BJ (cell line): ENCODE data around the gene INHBC. TPM values are rescaled to one million over a fixed set of nuclear protein-coding genes. Genes with fewer than 3 reads are reported as not detected.

Experiments
- CTCF ChIA-PET: fragments of 350-600 bp; formaldehyde crosslinking; extraction: SDS; loops from one replicate; lab custom pipeline; 2021; ENCODE audit warnings: antibody characterized with exemption, inconsistent platforms; lab: Yijun Ruan, JAX
- POLR2A ChIA-PET: fragments of 300-600 bp; sonication (Branson Sonifier 250); formaldehyde crosslinking; extraction: SDS; loops from one replicate; lab custom pipeline; 2021; ENCODE audit warnings: antibody characterized with exemption; lab: Charles Lee
- DNase-seq: peaks from one replicate; pipeline ENCODE4 v3.0.0-alpha.2; 2011; ENCODE audit warnings: low read depth
- H3K27me3 ChIP-seq: 2 replicates; pipeline ENCODE4 v1.6.0; 2011; ENCODE audit warnings: low read length; ENCODE audit not compliant: control insufficient read depth, insufficient read depth
- H3K36me3 ChIP-seq: 2 replicates; pipeline ENCODE4 v1.5.1; 2011; ENCODE audit warnings: low read length; ENCODE audit not compliant: control insufficient read depth, insufficient read depth
- H3K4me3 ChIP-seq: 2 replicates; pipeline ENCODE4 v1.5.1; 2011; ENCODE audit warnings: low read depth, mild to moderate bottlenecking, control low read depth, low read length
- polyA plus RNA-seq: library from polyadenylated mRNA; depleted of rRNA; stranded (reverse); fragments of >200 nt; gene quantifications from 2 replicates; pipeline ENCODE4 v1.2.3, GENCODE V29; 2011
- TF ChIP-seq, protein P1 (sequence below): IDR thresholded peaks from 2 replicates; pipeline ENCODE4 v1.5.1; 2011; ENCODE audit warnings: low read depth, mild to moderate bottlenecking, control low read depth, inconsistent platforms, low read length, moderate library complexity; ENCODE audit not compliant: insufficient read depth

INHBC gene
- polyA plus RNA-seq, 1 experiment, result 0.09 TPM

DNA sequence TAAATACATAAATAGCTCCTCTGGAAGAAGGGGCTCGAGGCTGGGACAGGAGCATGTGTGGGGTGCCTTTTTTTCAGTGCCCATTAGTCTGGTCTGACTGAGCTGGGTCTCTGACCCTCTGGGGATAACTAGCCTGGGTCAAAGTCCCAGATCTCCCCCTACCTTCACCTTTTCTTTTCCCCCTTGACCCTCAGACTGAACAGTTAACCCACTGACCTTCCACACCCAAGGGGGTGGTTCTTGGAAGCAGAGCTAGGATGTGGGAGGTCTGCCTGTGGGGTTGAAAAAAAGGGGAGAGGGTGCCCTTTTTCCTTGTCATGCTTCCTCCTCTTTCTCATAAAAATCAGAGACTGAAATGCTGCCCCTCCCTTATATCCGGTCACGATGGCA, 24.1 kb downstream of the INHBC start:
- no peaks in the 10 kb centered on the region for H3K27me3 ChIP-seq
- POLR2A ChIA-PET, result no interaction called here
- CTCF ChIA-PET, result interaction anchor here (0.6 to 16.7 kb wide), 40 partner anchors 8 to 380 kb away, joined by 3 to 411 read pairs (median 4); partner anchors contain the start of genes ARHGAP9, DDIT3, NEMP1 and PIP4K2C
- TF ChIP-seq, protein P1, sequence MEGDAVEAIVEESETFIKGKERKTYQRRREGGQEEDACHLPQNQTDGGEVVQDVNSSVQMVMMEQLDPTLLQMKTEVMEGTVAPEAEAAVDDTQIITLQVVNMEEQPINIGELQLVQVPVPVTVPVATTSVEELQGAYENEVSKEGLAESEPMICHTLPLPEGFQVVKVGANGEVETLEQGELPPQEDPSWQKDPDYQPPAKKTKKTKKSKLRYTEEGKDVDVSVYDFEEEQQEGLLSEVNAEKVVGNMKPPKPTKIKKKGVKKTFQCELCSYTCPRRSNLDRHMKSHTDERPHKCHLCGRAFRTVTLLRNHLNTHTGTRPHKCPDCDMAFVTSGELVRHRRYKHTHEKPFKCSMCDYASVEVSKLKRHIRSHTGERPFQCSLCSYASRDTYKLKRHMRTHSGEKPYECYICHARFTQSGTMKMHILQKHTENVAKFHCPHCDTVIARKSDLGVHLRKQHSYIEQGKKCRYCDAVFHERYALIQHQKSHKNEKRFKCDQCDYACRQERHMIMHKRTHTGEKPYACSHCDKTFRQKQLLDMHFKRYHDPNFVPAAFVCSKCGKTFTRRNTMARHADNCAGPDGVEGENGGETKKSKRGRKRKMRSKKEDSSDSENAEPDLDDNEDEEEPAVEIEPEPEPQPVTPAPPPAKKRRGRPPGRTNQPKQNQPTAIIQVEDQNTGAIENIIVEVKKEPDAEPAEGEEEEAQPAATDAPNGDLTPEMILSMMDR, result no peak
- no peak for DNase-seq
- H3K36me3 ChIP-seq, result no peaks in the 10 kb centered on the region
- H3K4me3 ChIP-seq, result peak overlapping the region; percentile 67

DNA sequence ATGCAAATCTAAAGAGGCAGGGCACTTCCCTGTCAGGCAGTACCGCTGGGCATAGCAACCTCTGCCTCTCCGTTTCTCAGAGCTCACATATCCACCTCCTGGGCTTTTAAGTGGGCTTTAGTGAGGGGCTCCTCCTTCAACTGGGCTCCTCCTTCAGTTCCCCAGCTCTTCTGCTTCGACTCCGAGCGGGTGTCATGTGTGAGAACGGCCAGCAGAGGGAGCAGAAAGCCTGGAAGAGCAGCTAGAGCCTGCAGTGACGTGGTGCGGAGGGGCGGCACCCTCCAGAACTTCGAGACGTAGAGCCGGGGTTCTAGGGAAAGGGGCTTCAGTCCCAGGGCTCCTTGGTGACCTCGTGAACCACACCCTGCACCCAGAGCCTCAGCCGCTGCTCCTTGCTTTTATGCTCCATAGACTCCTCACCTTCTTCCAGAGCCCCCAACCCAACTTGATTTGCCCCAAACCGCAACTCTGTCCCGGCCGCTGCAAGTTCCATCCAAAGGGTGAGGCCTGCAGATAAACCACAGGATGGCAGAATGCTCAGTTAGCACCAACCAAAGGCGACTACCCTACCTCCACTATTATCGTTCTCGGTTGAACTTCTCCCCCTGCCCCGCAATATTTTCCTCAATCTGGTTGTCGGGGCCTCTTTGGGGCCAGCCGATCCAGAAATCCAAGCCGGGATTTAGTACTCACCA, 24.6 kb downstream of the INHBC start:
- peak; percentile 71 for DNase-seq
- Histone ChIP-seq H3K36me3 (no peaks in the 10 kb centered on the region), H3K27me3 (no peaks in the 10 kb centered on the region), H3K4me3 (peak overlapping the region; percentile 67)
- TF ChIP-seq, protein P1, result peak; percentile 97
- ChIA-PET POLR2A (no interaction called here), CTCF (interaction anchor here (0.6 to 16.7 kb wide), 35 partner anchors 9 to 381 kb away, joined by 3 to 411 read pairs (median 4); partner anchors contain the start of genes ARHGAP9, DDIT3, NEMP1 and PIP4K2C)

- no peaks in the 10 kb centered on the region for H3K36me3 ChIP-seq
- no peak for DNase-seq
Measured at GRCh38 chr12:57459750-57460467, 25.3 kb downstream of the INHBC start, which contains the start of gene GLI1. Gene GLI1, plus strand, starts transcription at chr12:57459785. Its CDS starts 3,907 bp downstream, at chr12:57463692.

GRCh38 chr12:57460468-57460784, 25.8 kb downstream of the INHBC start:
- H3K27me3 ChIP-seq, result no peaks in the 10 kb centered on the region
- ChIA-PET POLR2A (no interaction called here), CTCF (interaction anchor here (0.8 to 16.7 kb wide), 8 partner anchors 23 to 196 kb away, joined by 3 to 411 read pairs (median 4); partner anchors contain the start of gene B4GALNT1)
- TF ChIP-seq, protein P1, result no peak
- no peak for DNase-seq
- H3K4me3 ChIP-seq, result peak overlapping the region; percentile 67
- H3K36me3 ChIP-seq, result no peaks in the 10 kb centered on the region

More at GRCh38 chr12:57459750-57460467, 25.3 kb downstream of the INHBC start, which contains the start of gene GLI1:
- H3K27me3 ChIP-seq, result no peaks in the 10 kb centered on the region
- ChIA-PET POLR2A (no interaction called here), CTCF (interaction anchor here (0.7 to 16.7 kb wide), 26 partner anchors 11 to 381 kb away, joined by 3 to 411 read pairs (median 4); partner anchors contain the start of genes B4GALNT1, NEMP1, PIP4K2C and SHMT2)
- peak within 1 kb of the TSS; percentile 67 for H3K4me3 ChIP-seq
- TF ChIP-seq, protein P1, result no peak

DNA sequence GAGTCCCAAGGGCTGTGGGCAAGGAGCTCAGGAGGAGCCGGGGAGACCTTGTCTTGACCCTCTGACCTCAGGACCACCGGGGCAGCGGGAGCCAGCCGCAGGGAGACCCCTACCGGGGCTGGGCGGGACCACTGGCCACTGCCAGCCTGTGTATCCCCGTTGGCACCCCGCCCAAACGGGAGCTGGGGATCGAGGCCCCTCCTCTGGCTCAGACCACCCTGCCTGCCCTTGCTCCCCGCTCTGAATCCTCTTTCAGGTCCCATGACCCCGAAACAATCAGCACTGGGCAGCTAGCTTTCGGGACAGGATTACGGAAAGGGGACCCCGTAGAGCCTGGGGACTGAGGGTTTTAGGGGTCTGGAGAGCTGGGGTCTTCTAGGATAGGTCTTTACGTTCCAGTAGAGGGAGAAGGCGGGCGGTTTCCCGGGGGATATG, 26.3 kb downstream of the INHBC start:
- peak overlapping the region; percentile 67 for H3K4me3 ChIP-seq
- no peaks in the 10 kb centered on the region for H3K27me3 ChIP-seq
- no peak for DNase-seq
- no peaks in the 10 kb centered on the region for H3K36me3 ChIP-seq
- ChIA-PET CTCF (interaction anchor here (0.6 to 16.7 kb wide), 7 partner anchors 23 to 265 kb away, joined by 3 to 411 read pairs (median 4); partner anchors contain the start of gene B4GALNT1), POLR2A (no interaction called here)
- TF ChIP-seq, protein P1, result 0 out of 2 replicates have a peak, but pooled peaks have one; percentile 3
